Head of caudate nucleus (tissue), 42 donors: ENCODE measurements around the gene AMELX.

Experiments
- DNase-seq, 42 donors: peaks; one replicate each; pipeline versions ENCODE4 v3.0.0 to v3.0.0-alpha.2; 2020 to 2021; ENCODE audit warnings: mixed read lengths in 7 of 42
- intact Hi-C: fragments of 100-400 bp; cut with DNase I; formaldehyde crosslinking; loops from one replicate; pipeline ENCODE4 v1.15.0; 2022

Gene AMELX

GRCh38 chrX:11298600-11298999, 5.4 kb downstream of the AMELX start:
- intact Hi-C loops, result no loop called here
- no peak for DNase-seq

DNA sequence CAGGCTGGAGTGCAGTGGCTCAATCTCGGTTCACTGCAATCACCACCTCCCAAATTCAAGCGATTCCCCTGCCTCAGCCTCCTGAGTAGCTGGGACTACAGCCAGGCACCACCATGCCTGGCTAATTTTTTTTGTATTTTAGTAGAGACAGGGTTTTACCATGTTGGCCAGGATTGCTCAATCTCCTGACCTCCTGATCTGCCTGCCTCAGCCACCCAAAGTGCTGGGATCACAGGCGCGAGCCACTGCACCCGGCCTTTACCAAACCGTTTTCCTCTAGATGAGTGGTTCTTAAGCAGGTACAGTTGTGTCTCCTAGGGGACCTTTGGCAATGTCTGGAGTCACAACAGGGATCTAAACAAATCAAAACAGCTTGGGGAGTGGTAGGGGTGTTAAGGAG, 11.6 kb downstream of the AMELX start:
- DNase-seq, result no peak
- intact Hi-C loops, result no loop called here

- no peak for DNase-seq
- intact Hi-C loops, result no loop called here
Observed at GRCh38 chrX:11305641-11306040, 12.4 kb downstream of the AMELX start.

- intact Hi-C loops, result no loop called here
- DNase-seq, result no peak
Observed at GRCh38 chrX:11309220-11309619, 16.0 kb downstream of the AMELX start.

GRCh38 chrX:11311706-11312105, 18.5 kb downstream of the AMELX start:
- intact Hi-C loops, result no loop called here
- DNase-seq, result no peak

GRCh38 chrX:11319806-11320520, 26.8 kb downstream of the AMELX start:
- intact Hi-C loops, result no loop called here
- no peak for DNase-seq

DNA sequence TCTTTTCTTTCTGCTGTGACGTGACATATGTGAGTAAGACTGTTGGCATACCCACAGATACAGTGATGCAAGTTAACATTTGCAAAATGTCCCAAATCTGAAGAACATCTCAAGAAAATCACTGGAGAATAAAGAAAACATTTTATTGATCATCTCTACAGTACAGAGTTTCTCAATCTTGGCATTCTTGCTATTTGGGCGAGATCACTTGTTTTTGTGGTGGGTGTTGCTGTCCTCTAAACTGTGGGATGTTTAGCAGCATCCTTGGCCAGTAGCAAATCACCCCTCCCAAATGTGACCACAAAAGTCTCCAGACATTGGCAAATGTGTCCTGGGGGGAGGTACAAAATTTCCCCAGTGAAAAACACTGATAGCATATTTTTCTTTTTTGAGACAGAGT, 28.8 kb downstream of the AMELX start:
- intact Hi-C loops, result no loop called here
- no peak for DNase-seq

- DNase-seq, result no peak
- intact Hi-C loops, result no loop called here
Observed at GRCh38 chrX:11328134-11328533, 34.9 kb downstream of the AMELX start.

GRCh38 chrX:11329021-11329420, 35.8 kb downstream of the AMELX start:
- DNase-seq, result peak in 7 of 42 donors; percentile 7 to 53 (median 20)
- intact Hi-C loops, result no loop called here

DNA sequence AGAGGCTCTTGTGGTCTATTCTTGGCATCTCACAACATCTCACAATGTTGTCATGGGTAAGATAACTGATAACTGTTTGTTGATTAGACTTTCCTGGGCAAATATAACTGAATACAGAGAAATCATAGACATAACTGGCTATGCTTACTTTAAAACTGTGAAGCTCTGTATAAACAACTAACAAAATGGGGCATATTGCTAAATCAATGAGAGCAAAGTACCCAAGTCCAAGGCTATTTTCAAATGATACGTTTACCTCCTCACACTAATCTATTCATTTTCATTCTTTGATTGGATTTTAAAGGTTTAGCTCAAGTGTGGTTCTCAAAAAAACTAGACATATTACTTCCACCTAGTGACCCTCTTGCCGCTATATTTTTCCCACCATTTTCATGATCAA, 38.6 kb downstream of the AMELX start:
- intact Hi-C loops, result no loop called here

DNA sequence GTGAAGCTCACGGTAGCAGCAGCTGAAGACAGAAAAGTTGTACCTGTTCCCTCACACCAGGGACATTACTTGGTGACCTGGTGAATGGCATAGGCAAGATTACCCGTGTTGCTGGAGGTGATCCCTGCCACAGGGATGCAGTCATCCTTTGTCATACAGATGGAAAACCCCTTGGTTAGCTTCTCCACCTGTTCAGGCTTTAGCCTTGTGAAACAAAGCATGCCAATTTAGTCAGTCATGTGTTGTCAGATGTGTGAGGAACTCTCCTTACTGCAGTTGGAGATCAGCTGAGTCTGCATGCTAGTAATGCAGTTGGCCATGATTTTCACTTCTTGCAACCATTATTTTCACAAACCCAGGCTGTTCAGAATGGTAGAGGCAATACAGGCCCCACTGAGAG, 41.0 kb downstream of the AMELX start:
- DNase-seq, result no peak
- intact Hi-C loops, result no loop called here

More for the DNA sequence above, 38.6 kb downstream of the AMELX start:
- no peak for DNase-seq

GRCh38 chrX:11336201-11336600, 43.0 kb downstream of the AMELX start:
- no peak for DNase-seq

DNA sequence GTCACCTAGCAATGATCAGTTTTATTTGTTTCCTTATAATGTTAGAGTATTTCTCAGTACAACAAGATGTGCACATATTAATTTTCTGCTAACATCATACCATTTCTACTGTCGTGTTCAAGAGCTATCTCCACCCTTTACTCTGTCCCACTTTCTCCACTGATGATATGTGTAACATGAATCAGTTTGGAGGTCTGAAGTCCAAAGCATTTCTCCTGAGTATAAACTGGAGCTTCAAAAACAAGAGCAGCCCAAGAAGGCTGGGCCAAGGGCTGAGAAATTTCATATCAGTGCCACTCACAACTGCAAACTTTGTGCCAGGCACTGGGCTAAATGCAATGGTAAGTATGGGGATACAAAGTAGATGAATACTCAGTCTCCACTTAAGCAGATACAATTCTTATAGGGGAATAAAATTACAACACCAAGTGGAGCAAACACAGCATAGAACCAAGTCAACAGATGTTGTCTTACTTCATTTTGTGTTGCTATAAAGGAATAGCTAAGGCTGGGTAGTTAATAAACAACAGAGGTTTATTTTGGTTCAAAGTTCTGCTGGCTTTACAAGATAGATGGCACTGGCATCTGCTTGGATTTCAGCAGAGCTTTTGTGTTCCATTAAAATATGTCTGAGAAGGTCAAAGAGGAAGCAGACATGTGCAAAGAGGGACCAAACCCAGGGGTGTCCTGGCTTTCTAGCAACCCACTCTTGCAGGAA, 44.2 kb downstream of the AMELX start:
- DNase-seq, result no peak
- intact Hi-C loops, result no loop called here

More at GRCh38 chrX:11336201-11336600, 43.0 kb downstream of the AMELX start:
- intact Hi-C loops, result no loop called here

DNA sequence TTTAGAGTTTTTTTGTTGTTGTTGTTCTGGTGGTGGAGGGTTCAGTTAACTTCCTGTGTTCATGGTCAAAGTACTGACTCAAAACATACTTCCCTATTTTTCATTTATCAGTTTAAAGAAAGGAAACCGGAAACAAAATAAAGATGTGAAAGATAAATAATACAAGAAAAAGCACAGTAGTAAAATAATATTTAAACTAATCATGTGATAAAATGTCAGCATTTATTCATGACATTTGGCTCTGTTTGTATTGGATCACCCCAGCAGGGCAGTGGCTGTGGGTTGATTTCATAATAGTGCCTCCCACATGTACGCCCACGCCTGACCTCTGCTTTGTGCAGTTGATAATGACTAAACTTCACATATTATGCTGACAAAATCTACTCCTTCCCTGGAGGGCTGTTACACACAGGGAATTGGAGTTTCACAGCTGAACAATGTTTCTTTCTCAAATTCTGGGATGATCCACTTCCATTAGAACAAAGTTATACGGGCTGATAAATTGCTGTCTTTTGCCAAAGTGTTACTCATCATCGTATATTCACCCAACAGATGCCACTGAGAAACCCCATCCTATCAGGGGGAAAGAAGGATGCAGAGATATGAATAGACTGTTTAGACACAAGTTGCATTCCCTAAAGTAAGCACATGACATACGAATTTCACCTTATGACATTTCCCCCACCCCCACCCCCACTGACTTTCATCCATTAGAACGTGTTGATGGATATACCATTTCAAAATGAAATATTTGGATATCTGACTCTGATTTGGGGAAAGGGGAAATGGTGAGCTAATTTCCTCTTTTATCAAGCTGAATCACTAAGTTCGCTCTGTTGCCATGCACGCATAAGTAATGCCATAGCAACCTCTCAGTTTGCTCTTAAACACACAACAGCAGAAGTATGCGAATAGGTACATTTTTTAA, 48.3 kb downstream of the AMELX start:
- intact Hi-C loops, result no loop called here
- DNase-seq, result peak in 32 of 42 donors; percentile 3 to 62 (median 22)

GRCh38 chrX:11342673-11343072, 49.5 kb downstream of the AMELX start:
- DNase-seq, result no peak
- intact Hi-C loops, result no loop called here

- DNase-seq, result no peak
- intact Hi-C loops, result no loop called here
Observed at GRCh38 chrX:11346121-11346682, 53.0 kb downstream of the AMELX start.

- no peak for DNase-seq
- intact Hi-C loops, result no loop called here
Observed at GRCh38 chrX:11347300-11347699, 54.1 kb downstream of the AMELX start.

- DNase-seq, result no peak
- intact Hi-C loops, result no loop called here
Observed at GRCh38 chrX:11349020-11349419, 55.8 kb downstream of the AMELX start.

- intact Hi-C loops, result no loop called here
Observed at GRCh38 chrX:11349661-11350337, 56.6 kb downstream of the AMELX start.

More at GRCh38 chrX:11349661-11350337, 56.6 kb downstream of the AMELX start:
- DNase-seq, result no peak
